Measurements from ENCODE around the gene SEPTIN1. TPM values are rescaled to one million over a fixed set of nuclear protein-coding genes. Genes with fewer than 3 reads are reported as not detected.

The SEPTIN1 gene
- 0.13 and 0.17 TPM in 2 replicates for total RNA-seq

GRCh38 chr16:30382111-30382881 is at the start of gene SEPTIN1:
SEPTIN1 (minus strand) TSS chr16:30382561; CDS start chr16:30382542, 19 bp downstream.

GRCh38 chr16:30429678-30430427 is 47.5 kb upstream of the SEPTIN1 start, which contains the start of gene DCTPP1:
DCTPP1 (minus strand) TSS chr16:30430030; CDS start chr16:30429980, 50 bp downstream.

GRCh38 chr16:30407102-30407803 is 24.9 kb upstream of the SEPTIN1 start, which contains the start of gene ZNF771:
ZNF771 (plus strand) TSS chr16:30407606; CDS start chr16:30408054, 448 bp downstream.

GRCh38 chr16:30395155-30395991 is 13.0 kb upstream of the SEPTIN1 start, which contains the start of gene ZNF48:
ZNF48 (plus strand) TSS chr16:30395420; CDS start chr16:30395795, 375 bp downstream.

GRCh38 chr16:30374538-30374937 is 7.8 kb downstream of the SEPTIN1 start, which contains the start of gene MYL11:
MYL11 (plus strand) TSS chr16:30374802; CDS start chr16:30374858, 56 bp downstream.

GRCh38 chr16:30370456-30371247 is 11.7 kb downstream of the SEPTIN1 start, which contains the start of gene TBC1D10B:
TBC1D10B (minus strand) TSS chr16:30370494; CDS start chr16:30370183, 311 bp downstream.

GRCh38 chr16:30355144-30355953 is 27.0 kb downstream of the SEPTIN1 start, which contains the start of gene CD2BP2:
CD2BP2 (minus strand) TSS chr16:30355308; CDS start chr16:30354681, 627 bp downstream.

Other genes with a start within 250 kb of the SEPTIN1 start
- 0.20 and 0.33 TPM in 2 replicates for gene CORO1A, start 199.0 kb downstream of the SEPTIN1 start, total RNA-seq
- 8.5 and 19.2 TPM in 2 replicates for gene BOLA2B, start 188.9 kb downstream of the SEPTIN1 start, total RNA-seq
- 15.0 and 25.2 TPM in 2 replicates for gene SLX1A, start 188.7 kb downstream of the SEPTIN1 start, total RNA-seq
- gene SULT1A3, start 183.3 kb downstream of the SEPTIN1 start, total RNA-seq = 2.2 and 4.0 TPM in 2 replicates
- 0.59 and 0.73 TPM in 2 replicates for gene NPIPB13, start 134.1 kb downstream of the SEPTIN1 start, total RNA-seq
- 24.5 and 25.1 TPM in 2 replicates for gene CD2BP2, start 27.3 kb downstream of the SEPTIN1 start, total RNA-seq
- gene TBC1D10B, start 12.1 kb downstream of the SEPTIN1 start, total RNA-seq = 36.3 and 42.3 TPM in 2 replicates
- gene MYL11, start 7.8 kb downstream of the SEPTIN1 start, total RNA-seq = not detected in 2 replicates
- 4.9 and 9.4 TPM in 2 replicates for gene ZNF48, start 12.9 kb upstream of the SEPTIN1 start, total RNA-seq
- gene ZNF771, start 25.0 kb upstream of the SEPTIN1 start, total RNA-seq = 9.8 and 12.4 TPM in 2 replicates
- gene DCTPP1, start 47.5 kb upstream of the SEPTIN1 start, total RNA-seq = 7.7 and 8.5 TPM in 2 replicates
- 8.6 and 10.8 TPM in 2 replicates for gene SEPHS2, start 63.3 kb upstream of the SEPTIN1 start, total RNA-seq
- 0.17 TPM in 1 of 2 replicates, not detected in the other for gene ITGAL, start 90.2 kb upstream of the SEPTIN1 start, total RNA-seq
- 14.1 and 21.0 TPM in 2 replicates for gene ZNF768, start 144.0 kb upstream of the SEPTIN1 start, total RNA-seq
- 10.2 and 11.6 TPM in 2 replicates for gene ZNF747, start 152.3 kb upstream of the SEPTIN1 start, total RNA-seq
- 4.8 and 5.1 TPM in 2 replicates for gene ZNF764, start 175.8 kb upstream of the SEPTIN1 start, total RNA-seq
- 4.4 and 7.8 TPM in 2 replicates for gene ZNF688, start 189.2 kb upstream of the SEPTIN1 start, total RNA-seq
- gene ZNF785, start 203.1 kb upstream of the SEPTIN1 start, total RNA-seq = 10.2 and 10.6 TPM in 2 replicates
- gene ZNF689, start 227.8 kb upstream of the SEPTIN1 start, total RNA-seq = 3.8 and 3.9 TPM in 2 replicates